HFF-Myc (cell line): ENCODE measurements around the gene ZKSCAN8.
"Not testable (repeated sequence)": the region's sequence is repeated elsewhere in the genome, so short reads cannot be mapped to it uniquely, and the experiment has no call there.

Experiments used
- DNase-seq: peaks from one replicate; pipeline ENCODE4 v3.0.0-alpha.2; 2011; ENCODE audit warnings: low read depth; ENCODE audit errors: extremely low read depth
- H3K4me3 ChIP-seq: replicated peaks from 2 replicates; pipeline ENCODE4 v1.5.1; 2011; ENCODE audit warnings: low read depth, mild to moderate bottlenecking, control low read depth, low read length
- CTCF ChIP-seq: IDR thresholded peaks from 2 replicates; pipeline ENCODE4 v1.5.1; 2012; ENCODE audit warnings: mild to moderate bottlenecking, low read depth, low read length, control low read depth; ENCODE audit errors: missing control alignments

The ZKSCAN8 gene

GRCh38 chr6:28115799-28116198 is 25.9 kb upstream of the ZKSCAN8 start:
- H3K4me3 ChIP-seq, result no peak overlapping the region
- no peak for TF ChIP-seq CTCF
- DNase-seq, result no peak

- DNase-seq, result no peak
- TF ChIP-seq CTCF, result no peak
- no peak overlapping the region for H3K4me3 ChIP-seq
Measured at GRCh38 chr6:28117386-28118050, 24.2 kb upstream of the ZKSCAN8 start.

- H3K4me3 ChIP-seq, result no peak overlapping the region
- no peak for DNase-seq
- TF ChIP-seq CTCF, result no peak
Measured at GRCh38 chr6:28118217-28118616, 23.5 kb upstream of the ZKSCAN8 start.

DNA sequence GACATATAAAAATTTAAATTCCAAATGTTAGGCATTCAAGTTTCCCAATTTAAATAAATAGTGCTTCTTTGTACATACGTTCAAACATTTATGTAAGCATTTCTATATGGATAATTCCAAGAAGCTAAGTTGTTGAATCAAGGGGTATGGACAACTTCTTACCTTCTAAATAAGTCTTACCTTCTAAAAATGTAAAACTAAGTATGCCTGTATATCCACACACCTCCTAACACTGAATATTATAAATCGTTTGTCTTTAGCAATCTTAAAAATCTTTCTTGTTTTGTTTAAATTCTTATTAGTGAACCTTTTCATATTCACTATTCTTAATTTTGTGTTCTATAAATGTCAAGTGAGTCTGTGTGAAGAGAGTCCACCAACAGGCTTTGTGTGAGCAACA is 19.8 kb upstream of the ZKSCAN8 start:
- no peak for TF ChIP-seq CTCF
- no peak overlapping the region for H3K4me3 ChIP-seq
- DNase-seq, result no peak

- not testable (repeated sequence) for H3K4me3 ChIP-seq
Measured at GRCh38 chr6:28122283-28122682, 19.4 kb upstream of the ZKSCAN8 start.

GRCh38 chr6:28124350-28124970 is 17.2 kb upstream of the ZKSCAN8 start, which contains the start of gene ZSCAN16:
Gene ZSCAN16 (plus strand): TSS chr6:28124609. CDS start chr6:28125444, 835 bp downstream.
- DNase-seq, result no peak
- no peak for TF ChIP-seq CTCF
- H3K4me3 ChIP-seq, result peak within 1 kb of the TSS; percentile 68

More at GRCh38 chr6:28122283-28122682, 19.4 kb upstream of the ZKSCAN8 start:
- not testable (repeated sequence) for DNase-seq

DNA sequence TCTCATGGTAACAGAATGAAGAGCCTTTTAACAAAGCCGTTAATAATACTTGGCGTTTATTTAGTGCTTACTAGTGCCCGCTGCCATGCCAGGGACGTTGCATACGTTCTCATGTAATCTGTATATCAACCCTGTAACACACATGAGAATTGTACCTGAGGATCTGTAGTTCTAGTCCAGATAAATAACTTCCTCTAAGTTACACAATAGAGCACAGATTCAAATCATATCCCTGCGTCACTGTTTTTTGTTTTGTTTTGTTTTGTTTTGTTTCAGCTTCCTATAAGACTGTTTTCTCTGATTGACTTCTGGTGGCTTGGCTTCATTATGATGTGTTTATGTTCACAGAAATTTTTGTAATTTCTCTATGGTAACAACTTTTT is 16.7 kb upstream of the ZKSCAN8 start:
- no peak for DNase-seq
- no peak for TF ChIP-seq CTCF
- H3K4me3 ChIP-seq, result peak overlapping the region; percentile 68
